Retina (tissue), 1 donor: Measurements from ENCODE around the gene TRAM2.

Experiments used
- DNase-seq: peaks from one replicate; pipeline ENCODE4 v3.0.0-alpha.2; 2016

The TRAM2 gene

DNA sequence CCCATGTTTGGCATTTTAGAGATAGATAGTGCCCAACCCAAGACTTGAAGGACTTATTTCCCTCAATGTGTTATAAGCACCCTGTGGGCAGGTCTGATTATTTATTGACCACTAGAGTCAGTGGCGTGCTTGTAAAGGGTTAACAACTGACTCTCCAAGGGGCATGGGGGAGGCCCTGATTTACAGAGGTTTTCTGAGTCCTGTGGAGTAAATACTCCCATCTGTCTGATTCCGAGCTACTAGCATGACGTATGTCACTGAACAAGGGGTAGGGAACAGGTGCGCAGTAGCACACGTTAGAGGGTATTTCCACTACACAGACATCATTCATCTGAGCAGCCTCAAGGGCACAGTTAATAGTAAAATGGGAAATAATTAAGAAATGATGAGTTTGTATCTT is 17.4 kb upstream of the TRAM2 start:
- no peak for DNase-seq

DNA sequence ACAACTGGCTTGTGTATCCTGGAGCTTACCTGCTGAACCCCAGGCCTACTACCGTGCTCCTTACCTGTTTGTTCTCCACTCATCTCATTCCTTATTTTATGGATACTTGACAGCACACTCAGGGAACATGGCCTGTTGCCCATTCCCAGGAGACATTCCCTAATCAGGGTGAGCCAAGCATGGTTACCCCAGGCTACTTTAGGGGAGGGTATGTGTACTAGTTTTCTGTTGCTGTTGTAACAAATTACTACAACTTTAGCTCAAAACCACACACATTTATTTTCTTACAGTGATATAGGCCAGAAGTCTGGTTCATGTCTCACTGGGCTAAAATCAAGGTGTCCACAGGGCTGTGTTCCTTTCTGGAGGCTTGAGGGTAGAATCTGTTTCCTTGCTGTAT is 15.0 kb upstream of the TRAM2 start:
- DNase-seq, result no peak

DNA sequence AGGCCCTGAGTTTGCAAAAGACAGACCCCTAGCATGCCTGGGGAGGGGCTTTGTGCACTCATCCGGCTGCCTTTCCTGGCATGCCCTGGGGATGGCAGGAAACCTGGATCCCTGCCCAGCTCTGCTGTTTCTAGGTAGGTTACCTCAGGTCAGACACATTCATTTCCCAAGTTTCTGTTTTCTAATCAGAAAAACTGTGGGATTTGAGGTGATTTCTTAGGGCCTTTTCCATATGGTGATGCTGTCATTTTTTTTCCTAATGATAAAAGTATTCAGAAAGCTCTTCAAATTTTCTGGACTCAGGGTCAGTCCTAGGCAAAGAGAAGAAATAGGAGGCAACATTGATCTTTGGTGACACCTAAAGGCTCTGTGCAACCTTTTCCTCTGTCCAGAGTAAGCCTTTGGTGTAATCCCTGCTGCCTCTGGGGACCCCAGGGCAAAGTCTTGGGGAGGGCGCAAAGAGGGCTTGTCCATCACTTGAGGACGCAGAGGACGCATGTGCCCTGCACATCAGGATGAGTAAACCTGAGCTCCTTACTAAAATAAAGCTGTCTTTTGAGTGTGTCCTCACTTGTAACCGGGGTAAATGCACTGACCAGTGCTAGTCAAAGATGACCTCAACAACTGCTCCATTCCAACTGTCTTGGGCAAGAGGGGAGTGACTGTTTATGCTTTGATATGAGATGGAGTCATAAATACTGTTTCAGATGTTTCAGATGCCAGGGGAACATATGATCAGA is 13.5 kb upstream of the TRAM2 start:
- no peak for DNase-seq

DNA sequence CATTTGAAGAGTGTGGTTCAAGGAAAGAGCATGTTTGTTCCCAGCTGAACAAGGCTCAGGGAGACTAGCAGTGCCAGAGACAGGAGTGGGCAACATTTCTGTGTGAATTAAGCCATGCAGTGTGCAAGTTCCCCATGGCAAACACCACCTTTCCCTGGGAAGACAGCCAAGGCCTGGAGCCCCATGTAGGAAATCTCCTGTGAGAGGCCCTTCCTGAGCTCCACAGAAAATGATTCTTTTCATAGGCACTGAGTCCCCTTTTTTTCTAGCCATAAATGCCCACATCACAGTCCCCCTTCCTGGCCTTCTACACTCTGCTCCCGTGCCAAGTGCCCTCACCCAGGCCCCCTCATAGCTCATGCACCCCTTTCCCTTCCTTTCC is 11.8 kb upstream of the TRAM2 start:
- DNase-seq, result no peak

DNA sequence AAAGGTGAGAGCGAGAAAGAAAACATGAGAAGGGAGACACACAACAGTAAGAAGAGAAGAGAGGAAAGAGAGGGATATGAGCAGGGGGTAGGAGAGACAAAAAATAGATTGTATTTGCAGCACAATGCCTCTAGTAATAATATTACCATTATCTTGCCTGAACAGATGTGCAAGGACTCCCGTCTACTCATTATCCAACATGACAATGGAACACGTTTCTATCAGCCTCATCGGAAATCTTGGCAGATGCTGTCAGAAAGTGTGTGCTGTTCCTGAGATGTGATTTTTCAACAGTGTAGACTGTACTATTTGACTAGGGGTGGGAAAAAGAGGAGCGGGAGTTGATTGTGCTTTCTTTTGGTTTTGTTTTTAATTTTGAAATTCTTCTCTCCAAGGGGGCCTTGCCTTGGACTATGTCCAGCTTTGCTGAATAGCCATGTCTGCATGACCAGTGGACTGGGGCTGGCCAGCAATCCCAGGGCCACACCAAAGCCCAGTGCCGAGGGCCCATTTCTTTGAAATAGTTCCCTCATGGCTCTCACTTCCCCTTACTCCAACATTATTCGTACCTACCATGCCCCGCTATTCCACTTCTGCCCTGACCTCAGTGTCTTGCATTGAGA is 11.3 kb upstream of the TRAM2 start:
- DNase-seq, result no peak

DNA sequence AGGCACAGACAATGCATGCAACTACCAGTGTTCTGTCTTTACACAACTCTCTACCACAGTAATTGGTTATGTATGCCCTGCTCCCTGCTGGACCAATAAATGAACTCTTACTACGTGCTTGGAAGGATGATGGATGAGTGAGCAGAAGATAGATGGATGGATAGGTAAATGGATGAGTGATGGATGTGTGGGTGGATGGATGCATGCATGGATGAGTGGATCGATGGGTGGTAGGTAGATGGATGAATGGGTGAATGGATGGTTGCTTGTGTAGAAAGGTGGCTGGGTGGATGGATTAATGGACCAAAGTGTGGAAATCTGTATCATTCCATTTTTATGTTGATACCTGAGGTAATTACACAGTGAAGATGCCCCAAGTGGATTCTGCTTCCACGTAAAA is 10.1 kb upstream of the TRAM2 start:
- DNase-seq, result no peak

DNA sequence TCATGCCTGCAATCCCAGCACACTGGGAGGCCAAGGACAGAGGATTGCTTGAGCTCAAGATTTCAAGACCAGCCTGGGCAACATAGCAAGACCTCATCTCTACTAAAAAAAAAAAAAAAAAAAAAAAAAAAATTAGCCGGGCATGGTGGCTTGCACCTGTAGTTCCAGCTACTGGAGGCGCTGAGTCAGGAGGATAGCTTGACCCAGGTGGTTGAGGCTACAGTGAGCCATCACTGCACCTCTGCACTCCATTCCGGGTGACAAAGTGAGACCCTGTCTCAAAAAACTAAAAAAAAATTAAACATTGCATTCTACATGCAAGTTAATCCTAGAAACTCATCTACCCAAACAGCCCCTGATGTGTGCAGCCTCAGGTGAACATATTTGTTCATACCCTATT is 7.3 kb upstream of the TRAM2 start:
- DNase-seq, result no peak

DNA sequence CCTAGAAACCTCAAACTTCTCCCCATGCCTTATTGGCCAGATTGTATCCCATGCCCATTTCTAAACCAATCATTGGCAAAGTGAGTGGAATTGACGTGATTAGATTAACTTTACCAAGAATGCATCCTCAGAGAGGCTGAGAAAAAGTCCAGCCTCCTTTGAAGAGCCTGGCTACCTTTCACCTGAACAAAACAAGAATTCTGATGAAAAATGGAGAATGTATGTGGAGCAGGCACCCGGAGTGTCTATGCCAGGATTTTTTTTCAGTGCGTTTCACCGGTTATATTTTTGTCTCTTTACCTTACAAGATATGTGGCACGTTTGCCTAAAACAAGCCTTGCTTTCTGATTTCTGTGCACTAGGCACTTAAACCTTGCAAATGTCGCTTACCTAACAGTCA is 6.1 kb upstream of the TRAM2 start:
- DNase-seq, result no peak

DNA sequence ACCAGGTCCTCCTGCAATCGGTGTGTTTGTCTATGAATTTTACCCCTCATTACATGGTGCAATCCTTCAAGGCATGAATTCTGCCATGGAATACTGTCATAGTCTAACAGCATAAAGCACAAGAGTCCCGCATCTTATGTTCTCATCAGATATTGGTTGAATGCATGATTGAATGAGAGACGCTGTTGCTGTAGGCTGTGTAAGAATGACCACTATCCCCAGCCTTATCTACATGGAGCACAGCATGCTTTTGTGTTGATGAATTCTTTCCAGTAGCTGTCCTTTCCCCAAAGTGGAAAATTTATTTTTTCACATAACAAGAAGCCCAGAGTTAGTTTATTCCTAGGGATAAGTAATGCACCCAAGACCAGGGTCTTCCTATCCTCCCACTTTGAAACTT is 5.6 kb upstream of the TRAM2 start:
- DNase-seq, result no peak

DNA sequence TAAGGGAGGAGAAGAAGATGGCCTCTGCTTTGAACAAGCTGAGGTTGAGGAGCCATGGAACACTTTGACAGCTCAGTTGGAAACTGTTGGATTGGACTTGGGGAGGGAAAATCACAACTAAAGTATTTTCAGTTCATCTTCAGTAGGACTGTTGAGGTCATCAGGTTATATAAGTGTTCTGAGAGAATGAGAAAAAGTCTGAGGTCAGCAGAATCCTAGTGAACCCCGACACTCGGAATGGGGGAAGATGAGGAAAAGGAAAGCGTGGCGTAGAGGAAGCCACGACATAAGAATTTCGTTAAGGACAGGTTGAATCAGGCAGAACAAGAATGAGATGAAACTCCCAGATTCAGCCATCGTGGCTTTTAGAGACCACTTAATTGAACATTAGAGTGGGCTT is 4.0 kb upstream of the TRAM2 start:
- DNase-seq, result no peak

DNA sequence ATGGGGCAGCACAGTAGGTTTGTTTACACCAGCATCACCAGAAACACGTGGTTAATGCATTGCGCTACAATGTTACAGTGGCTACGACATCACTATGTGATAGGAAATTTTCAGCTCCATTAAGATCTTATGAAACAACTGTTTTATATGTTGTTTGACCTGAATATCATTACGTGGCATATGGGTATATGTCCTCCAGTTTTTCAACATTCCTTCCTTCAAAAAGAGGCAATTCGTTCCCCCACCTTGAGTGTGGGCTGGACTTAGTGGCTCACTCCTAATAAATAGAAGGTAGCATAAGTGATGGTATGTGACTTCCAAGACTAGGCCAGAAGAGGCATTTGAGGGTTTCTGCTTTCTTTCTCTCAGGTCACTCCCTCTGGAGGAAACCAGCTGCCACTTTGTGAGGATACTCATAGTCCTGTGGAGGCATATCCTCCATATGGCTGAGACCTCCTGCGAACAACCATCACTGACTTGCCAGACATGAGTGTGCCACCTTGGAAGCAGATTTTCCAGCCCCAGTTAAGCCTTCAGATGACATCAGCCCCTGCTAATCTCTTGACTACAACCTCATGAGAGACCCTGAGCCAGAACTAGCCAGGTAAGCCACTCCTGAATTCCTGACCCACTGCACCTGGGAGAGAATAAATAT is 2.3 kb upstream of the TRAM2 start:
- DNase-seq, result no peak

DNA sequence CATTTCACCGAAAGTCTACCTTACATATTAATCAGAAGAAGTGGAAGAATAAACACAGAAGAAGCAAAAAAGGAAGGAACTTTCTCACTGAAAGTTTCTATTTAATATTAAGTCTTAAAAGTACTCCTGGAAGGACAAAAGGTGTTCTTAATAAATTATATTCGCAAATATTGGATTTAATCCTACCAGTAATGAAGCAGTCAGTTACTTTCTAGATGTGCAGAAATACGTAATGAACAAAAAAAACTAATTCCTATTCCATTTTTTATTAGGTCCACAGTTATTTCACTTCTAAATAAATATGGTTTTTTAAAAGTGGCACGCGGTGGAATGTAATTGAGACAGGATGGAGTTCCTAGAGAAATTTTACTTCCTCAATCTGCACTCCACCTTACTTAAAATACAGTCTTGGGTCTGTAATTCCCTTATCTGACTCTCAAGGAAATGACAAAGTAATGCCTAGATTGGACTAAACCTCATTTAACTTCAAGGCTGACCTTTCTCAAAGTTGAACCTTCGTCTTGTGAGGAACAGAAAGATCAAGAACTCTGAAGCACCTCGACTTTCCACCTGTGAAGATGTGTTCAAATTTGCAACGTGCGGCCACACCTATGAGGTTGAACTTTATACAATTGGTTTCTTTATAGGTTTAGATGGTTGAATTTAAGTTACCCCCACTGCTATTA is 1.1 kb upstream of the TRAM2 start:
- DNase-seq, result no peak

DNA sequence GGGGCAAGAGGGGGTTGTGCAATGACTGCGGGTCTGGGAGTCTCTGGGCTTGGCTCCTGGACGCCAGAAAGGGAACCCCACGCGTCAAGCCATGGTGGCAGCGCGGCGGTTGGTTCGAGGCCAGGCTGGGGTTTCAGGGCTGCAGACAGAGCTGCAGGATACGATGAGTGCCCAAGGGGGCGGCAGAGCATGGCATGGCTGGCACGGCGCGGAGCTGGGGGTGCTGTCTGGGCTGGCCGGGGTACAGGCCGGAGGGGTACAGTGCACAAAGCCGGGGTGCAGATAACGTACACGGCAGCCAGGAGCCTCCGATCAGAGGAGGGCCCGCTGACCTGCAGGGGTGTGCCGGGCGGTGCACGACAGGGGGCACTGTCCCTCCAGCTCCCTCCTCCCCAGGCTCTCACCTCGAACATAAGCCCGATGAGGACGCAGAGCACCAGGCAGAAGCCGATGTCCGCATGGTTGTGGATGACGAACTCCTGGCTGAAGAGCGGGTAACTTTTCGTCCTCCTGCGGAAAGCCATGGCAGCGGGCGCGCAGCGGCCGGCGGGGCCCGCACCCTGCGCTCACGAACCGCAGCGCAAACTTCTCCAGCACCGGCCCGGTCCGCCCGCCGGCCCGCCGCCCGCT is 353 bp downstream of the TRAM2 start:
- DNase-seq, result peak; percentile 86

DNA sequence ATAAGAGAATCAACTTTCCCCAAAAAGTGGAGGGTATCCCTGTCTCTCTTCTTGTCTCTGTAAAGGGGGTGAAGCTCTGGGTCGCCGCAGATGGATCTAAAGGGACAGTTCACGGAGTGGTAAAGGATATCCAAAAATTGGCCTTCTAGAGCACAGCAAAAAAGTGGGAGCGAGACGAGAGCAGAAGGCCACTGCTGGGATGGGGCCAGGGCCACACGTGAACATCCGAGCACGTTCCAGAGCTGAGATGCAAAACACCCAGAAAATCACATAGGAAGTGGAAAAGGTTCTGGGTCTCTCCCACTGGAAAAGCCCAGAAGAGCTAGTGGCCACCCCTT is 837 bp downstream of the TRAM2 start:
- DNase-seq, result peak; percentile 43

DNA sequence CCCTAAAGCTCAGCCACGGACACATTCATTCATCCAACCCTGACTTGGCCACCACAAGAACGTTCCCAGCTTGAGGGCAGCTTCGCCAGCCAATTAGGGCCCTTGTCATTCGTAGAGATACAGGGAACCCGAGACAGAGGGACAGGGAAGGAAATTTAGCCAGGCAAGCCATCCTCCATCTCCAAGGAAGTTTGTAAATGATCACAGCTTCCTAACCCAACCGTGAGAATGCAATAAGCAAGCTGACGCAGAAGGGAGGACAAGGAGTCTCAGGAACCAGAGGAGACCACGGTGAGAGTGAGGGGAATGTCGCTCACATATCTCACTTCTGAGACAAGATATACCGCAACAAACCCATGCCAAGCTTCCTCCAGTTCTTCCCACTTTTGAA is 1.4 kb downstream of the TRAM2 start:
- no peak for DNase-seq

DNA sequence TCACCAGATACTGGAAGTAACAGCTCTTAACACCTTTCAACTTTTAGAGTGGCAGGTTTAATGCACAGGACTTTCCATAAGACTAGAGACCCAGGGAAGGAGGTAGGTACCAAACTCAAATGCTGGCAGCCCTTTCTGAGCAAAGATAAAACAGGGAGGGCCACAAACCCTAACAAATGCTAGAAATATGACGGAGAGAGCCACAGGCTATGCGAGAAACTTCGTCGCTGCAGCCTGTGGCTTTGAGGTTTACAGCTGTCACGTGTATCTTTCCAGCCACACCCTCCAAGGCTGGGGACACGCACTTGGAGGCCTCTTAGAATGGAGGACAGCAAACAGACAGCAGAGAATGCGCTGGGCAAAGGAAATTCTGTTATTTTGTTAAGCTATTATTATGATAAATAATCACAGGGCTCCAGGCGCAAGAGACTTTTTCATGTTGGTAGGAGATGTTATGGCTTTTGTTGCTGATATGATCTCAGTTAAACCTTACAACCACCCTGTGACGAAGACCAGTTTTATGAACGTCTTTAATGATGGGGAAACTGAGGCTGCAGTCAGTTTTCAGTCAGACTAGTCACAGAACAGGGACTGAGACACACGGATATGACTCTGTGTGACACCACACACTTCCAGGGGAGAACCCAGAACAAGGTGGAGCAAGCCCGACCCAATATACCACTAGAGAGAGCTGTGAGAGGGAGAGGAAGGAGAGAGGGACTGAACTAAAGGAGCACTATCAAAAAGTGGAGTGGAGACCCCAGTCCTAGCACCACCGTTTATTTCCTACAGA is 2.0 kb downstream of the TRAM2 start:
- DNase-seq, result no peak

DNA sequence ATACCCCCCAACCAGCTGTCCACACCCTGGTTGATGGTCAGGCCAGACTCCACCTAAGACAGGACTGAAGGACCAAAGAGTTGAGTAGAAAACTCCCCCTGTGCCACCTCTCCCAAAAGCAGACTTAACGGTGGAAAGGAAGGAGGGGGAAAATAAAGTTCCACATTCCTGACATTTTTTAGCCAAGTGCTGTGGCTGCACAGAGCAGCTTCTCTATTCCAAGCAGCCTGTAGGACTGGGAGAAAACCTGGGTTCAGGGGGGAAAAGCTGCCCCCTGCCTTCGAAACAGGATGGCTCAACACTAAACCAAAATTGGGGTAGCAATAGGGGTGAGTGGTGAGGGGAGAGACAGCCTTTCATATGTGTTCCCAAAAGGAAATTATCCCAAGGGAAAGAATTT is 3.6 kb downstream of the TRAM2 start:
- DNase-seq, result no peak

DNA sequence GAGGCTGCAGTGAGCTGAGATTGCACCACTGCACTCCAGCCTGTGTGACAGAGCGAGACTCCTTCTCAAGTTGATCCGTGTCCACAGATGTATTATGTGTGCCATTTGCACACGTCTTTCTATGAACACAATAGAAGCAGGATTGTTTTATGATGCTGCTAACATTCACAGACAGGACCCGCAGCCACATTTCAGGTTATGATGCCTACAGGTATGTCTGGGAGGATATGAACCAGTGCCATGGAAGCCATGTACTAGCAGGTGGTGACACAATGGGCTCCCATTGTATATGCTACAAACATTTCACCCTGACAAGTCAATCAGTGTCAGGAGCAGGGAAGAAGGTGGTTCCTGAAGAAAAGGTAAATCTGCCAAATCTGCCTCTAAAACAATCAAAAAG is 4.3 kb downstream of the TRAM2 start:
- no peak for DNase-seq

DNA sequence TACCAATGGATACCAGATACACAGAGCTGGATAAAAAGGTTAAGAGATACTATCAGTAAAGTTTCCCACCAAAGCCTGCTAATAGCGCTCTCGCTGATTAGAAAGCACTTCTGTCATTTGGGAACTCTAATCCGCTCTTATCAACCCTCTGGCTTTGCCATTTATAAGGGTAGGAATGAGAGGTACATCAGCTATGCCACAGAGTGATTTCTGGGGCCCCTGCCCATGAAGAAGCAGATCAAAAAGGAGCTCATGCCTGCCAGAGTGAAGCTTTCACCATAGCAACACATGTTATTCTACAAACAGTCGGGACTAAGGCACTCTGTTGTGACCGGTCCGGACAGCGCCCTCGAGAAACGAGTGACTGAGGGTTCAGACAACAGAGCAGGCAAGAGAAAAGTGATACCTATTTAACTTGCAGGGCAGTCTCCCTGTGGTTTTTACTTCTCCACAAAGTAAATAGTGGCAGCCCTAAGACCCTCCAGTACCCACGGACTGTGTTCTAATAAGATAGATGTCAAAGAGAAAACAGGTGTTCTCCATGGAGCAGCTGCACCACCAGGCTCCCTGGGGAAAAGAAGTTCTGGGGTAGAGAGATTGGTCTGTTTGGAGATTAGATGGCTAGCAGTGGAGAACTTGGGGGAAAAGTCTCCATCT is 5.6 kb downstream of the TRAM2 start:
- no peak for DNase-seq

DNA sequence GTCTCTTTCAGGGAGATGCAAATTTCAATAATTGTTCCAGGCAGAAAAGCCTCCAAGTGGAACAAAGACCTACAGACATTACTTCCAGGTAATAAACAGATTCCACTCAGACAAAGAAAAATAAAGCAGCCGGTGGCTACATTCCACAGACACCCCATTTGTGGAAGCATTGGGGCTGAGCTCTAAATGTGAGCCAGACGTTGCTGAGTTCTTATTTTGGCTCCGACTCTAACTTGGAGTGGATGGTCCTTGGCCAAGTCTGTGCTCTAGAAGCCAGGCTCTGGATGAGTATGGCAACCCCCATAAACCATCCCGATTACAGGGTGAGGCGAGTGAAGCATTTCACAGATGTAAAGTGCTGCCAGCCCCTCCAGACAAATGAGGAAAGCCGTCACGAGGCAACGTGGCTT is 6.6 kb downstream of the TRAM2 start:
- no peak for DNase-seq

DNA sequence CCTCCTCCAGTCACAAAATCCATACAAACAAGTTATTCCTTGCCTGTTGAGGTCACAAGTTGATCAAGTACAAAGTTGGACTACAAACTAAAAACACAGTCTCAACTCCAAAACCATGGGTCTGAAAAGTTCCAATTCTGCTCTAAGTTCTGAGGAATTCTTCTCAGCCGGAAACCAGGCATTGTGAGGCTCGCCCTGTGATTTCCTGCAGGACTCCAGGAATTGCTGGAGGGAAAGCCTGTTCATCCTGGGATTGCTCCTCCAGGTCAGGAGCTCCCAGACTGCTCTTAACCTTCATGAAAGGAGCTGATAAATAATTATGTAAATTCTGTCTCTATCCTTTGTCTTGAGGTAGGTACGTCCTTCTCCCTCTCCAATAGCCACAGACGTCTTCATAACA is 8.5 kb downstream of the TRAM2 start:
- DNase-seq, result no peak

DNA sequence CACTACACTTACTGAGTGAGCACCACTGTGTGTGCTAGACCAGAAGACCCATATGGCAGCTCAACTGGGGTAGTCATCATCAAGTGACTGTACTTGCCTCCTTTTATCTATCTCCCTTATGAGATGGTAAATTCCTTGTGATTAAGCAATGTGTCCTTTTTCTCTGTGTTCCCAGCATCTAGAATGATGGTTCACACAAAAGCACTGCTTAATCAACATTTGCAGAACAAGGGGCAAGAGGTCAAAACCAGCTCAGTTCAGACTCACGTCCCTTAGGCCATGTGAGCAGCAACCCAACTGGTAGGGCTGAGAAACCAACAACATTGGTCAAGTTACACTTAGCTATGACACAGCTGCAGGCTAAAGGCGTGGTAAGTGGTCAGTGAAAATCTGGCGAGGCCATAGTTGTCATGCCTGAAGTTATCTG is 10.0 kb downstream of the TRAM2 start:
- no peak for DNase-seq
